ENCODE measurements around the gene BRD1.
A peak's percentile ranks its signal among the peaks of the same experiment; 100 is the strongest.

BRD1 gene

DNA sequence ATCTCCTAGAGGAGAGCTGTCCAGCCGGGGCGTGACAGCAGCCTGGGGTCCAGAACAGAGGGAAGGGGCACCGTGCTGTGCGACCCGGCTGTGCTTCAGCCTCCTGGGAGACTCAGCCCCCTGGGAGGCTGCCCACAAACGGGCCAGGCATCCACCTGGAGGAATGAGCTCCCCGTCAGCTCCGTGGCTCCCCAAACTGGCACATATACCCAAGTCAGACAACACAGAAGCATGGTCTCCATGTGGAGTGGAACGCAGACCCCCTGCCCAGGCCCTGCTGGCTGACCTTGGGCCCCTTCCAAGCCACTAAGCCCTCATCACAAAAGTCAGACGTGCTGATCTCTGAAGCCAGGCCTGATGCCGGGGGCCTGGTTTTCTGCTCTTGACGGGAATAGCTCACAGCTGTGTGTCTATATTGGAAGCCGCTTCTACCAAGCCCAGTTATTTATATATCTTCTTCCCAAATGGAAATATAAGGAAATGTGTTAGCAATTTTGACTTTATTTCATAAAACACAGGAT lies 91.7 kb downstream of the BRD1 start:
- TF ChIP-seq, protein P1, sequence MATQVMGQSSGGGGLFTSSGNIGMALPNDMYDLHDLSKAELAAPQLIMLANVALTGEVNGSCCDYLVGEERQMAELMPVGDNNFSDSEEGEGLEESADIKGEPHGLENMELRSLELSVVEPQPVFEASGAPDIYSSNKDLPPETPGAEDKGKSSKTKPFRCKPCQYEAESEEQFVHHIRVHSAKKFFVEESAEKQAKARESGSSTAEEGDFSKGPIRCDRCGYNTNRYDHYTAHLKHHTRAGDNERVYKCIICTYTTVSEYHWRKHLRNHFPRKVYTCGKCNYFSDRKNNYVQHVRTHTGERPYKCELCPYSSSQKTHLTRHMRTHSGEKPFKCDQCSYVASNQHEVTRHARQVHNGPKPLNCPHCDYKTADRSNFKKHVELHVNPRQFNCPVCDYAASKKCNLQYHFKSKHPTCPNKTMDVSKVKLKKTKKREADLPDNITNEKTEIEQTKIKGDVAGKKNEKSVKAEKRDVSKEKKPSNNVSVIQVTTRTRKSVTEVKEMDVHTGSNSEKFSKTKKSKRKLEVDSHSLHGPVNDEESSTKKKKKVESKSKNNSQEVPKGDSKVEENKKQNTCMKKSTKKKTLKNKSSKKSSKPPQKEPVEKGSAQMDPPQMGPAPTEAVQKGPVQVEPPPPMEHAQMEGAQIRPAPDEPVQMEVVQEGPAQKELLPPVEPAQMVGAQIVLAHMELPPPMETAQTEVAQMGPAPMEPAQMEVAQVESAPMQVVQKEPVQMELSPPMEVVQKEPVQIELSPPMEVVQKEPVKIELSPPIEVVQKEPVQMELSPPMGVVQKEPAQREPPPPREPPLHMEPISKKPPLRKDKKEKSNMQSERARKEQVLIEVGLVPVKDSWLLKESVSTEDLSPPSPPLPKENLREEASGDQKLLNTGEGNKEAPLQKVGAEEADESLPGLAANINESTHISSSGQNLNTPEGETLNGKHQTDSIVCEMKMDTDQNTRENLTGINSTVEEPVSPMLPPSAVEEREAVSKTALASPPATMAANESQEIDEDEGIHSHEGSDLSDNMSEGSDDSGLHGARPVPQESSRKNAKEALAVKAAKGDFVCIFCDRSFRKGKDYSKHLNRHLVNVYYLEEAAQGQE (IDR thresholded peaks at IDR 0.05; ENCODE audit: low read depth) = no peak
- no peak for TF ChIP-seq CREB1 (IDR thresholded peaks at IDR 0.05; ENCODE audit: low read depth)
- TF ChIP-seq EGR1 (IDR thresholded peaks at IDR 0.05) = no peak
- TF ChIP-seq, protein P2, sequence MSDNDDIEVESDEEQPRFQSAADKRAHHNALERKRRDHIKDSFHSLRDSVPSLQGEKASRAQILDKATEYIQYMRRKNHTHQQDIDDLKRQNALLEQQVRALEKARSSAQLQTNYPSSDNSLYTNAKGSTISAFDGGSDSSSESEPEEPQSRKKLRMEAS (IDR thresholded peaks at IDR 0.05) = no peak
- TF ChIP-seq TCF12 (IDR thresholded peaks at IDR 0.05; ENCODE audit: low read depth) = no peak
- TF ChIP-seq NFIC (IDR thresholded peaks at IDR 0.05) = no peak
- TF ChIP-seq TEAD4 (IDR thresholded peaks at IDR 0.05) = no peak
- TF ChIP-seq RAD21 (IDR thresholded peaks at IDR 0.05; ENCODE audit: low read depth) = no peak
- no peak for TF ChIP-seq TAF1 (IDR thresholded peaks at IDR 0.05; ENCODE audit: low read depth)
- TF ChIP-seq FOXM1 (IDR thresholded peaks at IDR 0.05; ENCODE audit: borderline replicate concordance, low read depth) = no peak
- no peak for TF ChIP-seq ZBTB7A (IDR thresholded peaks at IDR 0.05; ENCODE audit: low read depth)
- TF ChIP-seq, protein P3, sequence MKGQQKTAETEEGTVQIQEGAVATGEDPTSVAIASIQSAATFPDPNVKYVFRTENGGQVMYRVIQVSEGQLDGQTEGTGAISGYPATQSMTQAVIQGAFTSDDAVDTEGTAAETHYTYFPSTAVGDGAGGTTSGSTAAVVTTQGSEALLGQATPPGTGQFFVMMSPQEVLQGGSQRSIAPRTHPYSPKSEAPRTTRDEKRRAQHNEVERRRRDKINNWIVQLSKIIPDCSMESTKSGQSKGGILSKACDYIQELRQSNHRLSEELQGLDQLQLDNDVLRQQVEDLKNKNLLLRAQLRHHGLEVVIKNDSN (IDR thresholded peaks at IDR 0.05) = no peak
- no peak for TF ChIP-seq EP300 (IDR thresholded peaks at IDR 0.05; ENCODE audit: borderline replicate concordance)
- TF ChIP-seq CEBPB (IDR thresholded peaks at IDR 0.05) = no peak
- no peak for TF ChIP-seq YY1 (IDR thresholded peaks at IDR 0.05; ENCODE audit: low read depth)

DNA sequence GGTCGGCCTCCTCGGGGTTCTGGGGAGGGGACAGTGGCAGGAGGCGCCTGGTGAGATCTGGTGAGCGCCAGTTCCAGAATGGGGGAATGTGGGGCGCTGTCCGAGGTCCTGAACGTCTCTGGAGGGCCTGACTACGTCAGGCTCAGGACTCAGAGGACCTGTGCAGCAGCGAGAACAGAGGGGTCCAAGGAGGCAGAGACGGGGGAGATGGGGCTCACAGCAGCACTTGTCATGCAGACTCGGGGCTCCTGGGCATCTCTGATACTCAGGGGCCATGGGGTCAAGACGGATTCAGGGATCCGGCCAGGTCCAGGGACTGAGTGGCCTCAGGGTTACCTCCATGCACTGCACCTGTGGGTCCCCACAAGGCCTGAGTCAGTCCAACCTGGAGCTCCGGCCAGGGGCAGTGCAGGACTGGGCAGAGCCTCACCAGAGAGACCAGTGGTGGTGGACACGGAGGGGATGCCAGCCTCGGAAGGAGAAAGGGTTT lies 92.2 kb downstream of the BRD1 start:
- TF ChIP-seq CREB1 (IDR thresholded peaks at IDR 0.05; ENCODE audit: low read depth) (no peak), CEBPB (IDR thresholded peaks at IDR 0.05) (no peak), FOXM1 (IDR thresholded peaks at IDR 0.05; ENCODE audit: borderline replicate concordance, low read depth) (no peak), TEAD4 (IDR thresholded peaks at IDR 0.05) (peak; percentile 72)
- TF ChIP-seq, protein P1 (IDR thresholded peaks at IDR 0.05; ENCODE audit: low read depth) = peak; percentile 93

DNA sequence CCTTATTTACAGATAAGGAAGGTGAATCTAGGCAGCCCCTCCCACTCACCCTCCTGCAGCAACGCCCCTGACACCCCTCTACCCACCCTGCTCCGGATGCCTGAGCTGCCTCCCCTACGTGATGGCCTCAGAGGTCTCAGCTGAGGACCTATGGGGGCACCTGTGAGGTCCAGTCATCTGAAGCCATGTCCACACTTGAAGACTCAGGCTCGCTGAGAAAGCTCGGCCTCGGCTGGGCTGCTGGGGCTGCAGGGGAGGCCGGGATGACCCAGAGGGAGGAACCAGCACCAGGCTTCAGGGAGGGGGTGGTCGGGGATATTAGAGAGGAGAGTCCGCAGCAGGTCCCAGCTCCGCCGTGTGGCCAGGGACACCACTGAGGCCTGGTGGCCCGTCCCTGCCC lies 92.8 kb downstream of the BRD1 start:
- TF ChIP-seq TCF12 (IDR thresholded peaks at IDR 0.05; ENCODE audit: low read depth) = no peak
- TF ChIP-seq CEBPB (IDR thresholded peaks at IDR 0.05) = no peak
- no peak for TF ChIP-seq EGR1 (IDR thresholded peaks at IDR 0.05)
- TF ChIP-seq ZBTB7A (IDR thresholded peaks at IDR 0.05; ENCODE audit: low read depth) = no peak
- TF ChIP-seq TAF1 (IDR thresholded peaks at IDR 0.05; ENCODE audit: low read depth) = no peak
- TF ChIP-seq RAD21 (IDR thresholded peaks at IDR 0.05; ENCODE audit: low read depth) = no peak
- no peak for TF ChIP-seq NFIC (IDR thresholded peaks at IDR 0.05)
- TF ChIP-seq FOXM1 (IDR thresholded peaks at IDR 0.05; ENCODE audit: borderline replicate concordance, low read depth) = no peak
- no peak for TF ChIP-seq YY1 (IDR thresholded peaks at IDR 0.05; ENCODE audit: low read depth)
- TF ChIP-seq, protein P2 (IDR thresholded peaks at IDR 0.05) = no peak
- TF ChIP-seq CREB1 (IDR thresholded peaks at IDR 0.05; ENCODE audit: low read depth) = no peak
- TF ChIP-seq, protein P1 (IDR thresholded peaks at IDR 0.05; ENCODE audit: low read depth) = no peak

DNA sequence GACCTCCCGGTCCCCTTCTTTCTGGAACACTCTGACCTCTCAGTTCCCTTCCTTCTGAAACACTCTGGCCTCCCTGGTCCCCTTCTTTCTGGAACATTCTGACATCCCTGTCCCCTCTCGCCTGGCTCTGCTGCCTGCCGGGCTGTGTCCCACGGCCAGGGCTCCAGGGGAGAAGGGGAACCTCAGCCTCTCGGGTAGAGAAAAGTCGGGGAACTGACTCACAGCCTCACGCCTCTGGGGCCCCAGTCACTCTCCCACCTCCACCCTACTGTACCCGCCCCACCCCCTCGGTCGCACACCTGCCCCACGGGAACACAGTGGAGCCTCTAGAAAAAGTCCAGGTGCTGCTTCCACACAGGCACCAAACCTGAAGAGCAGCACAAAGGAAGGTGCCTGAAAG lies 93.3 kb downstream of the BRD1 start:
- TF ChIP-seq YY1 (IDR thresholded peaks at IDR 0.05; ENCODE audit: low read depth) (no peak), FOXM1 (IDR thresholded peaks at IDR 0.05; ENCODE audit: borderline replicate concordance, low read depth) (no peak), TAF1 (IDR thresholded peaks at IDR 0.05; ENCODE audit: low read depth) (no peak), NFIC (IDR thresholded peaks at IDR 0.05) (no peak), CEBPB (IDR thresholded peaks at IDR 0.05) (no peak), TEAD4 (IDR thresholded peaks at IDR 0.05) (no peak), TCF12 (IDR thresholded peaks at IDR 0.05; ENCODE audit: low read depth) (no peak), CREB1 (IDR thresholded peaks at IDR 0.05; ENCODE audit: low read depth) (no peak), EGR1 (IDR thresholded peaks at IDR 0.05) (no peak), RAD21 (IDR thresholded peaks at IDR 0.05; ENCODE audit: low read depth) (no peak), EP300 (IDR thresholded peaks at IDR 0.05; ENCODE audit: borderline replicate concordance) (no peak), ZBTB7A (IDR thresholded peaks at IDR 0.05; ENCODE audit: low read depth) (no peak)
- TF ChIP-seq, protein P3 (IDR thresholded peaks at IDR 0.05) = no peak
- TF ChIP-seq, protein P2 (IDR thresholded peaks at IDR 0.05) = no peak
- TF ChIP-seq, protein P1 (IDR thresholded peaks at IDR 0.05; ENCODE audit: low read depth) = no peak
